DOHH2 (cell line): Measurements from ENCODE around the gene ANTXR2.

ENCODE experiments used
- H3F3A ChIP-seq: fragments of 200-600 bp; sonication (generic), shearing (Covaris generic); 2 replicates; pipeline ENCODE4 v1.6.0; 2016; ENCODE audit warnings: antibody characterized with exemption, mild to moderate bottlenecking; ENCODE audit not compliant: control insufficient read depth, insufficient read depth
- H3K27ac ChIP-seq: fragments of 200-600 bp; sonication (generic); 2 replicates; pipeline ENCODE4 v1.5.1; 2014; ENCODE audit warnings: low read depth, mild to moderate bottlenecking, low read length, moderate library complexity
- H3K27me3 ChIP-seq: fragments of 200-600 bp; sonication (generic); 2 replicates; pipeline ENCODE4 v1.6.1; 2014; ENCODE audit warnings: mild to moderate bottlenecking, low read length, mixed read lengths; ENCODE audit not compliant: control insufficient read depth
- H3K36me3 ChIP-seq: fragments of 200-600 bp; sonication (generic); 2 replicates; pipeline ENCODE4 v1.6.1; 2014; ENCODE audit warnings: mild to moderate bottlenecking, low read length, moderate library complexity, mixed read lengths; ENCODE audit not compliant: control insufficient read depth
- H3K4me1 ChIP-seq: fragments of 200-600 bp; sonication (generic); 2 replicates; pipeline ENCODE4 v1.6.1; 2014; ENCODE audit warnings: mild to moderate bottlenecking, low read length, mixed read lengths; ENCODE audit not compliant: control insufficient read depth
- H3K4me2 ChIP-seq: fragments of 200-600 bp; sonication (generic); 2 replicates; pipeline ENCODE4 v1.6.0; 2014; ENCODE audit warnings: mild to moderate bottlenecking, low read length, moderate library complexity
- H3K4me3 ChIP-seq: fragments of 200-600 bp; sonication (generic); 2 replicates; pipeline ENCODE4 v1.5.1; 2014; ENCODE audit warnings: mild to moderate bottlenecking, low read length, mixed read lengths
- H3K79me2 ChIP-seq: fragments of 200-600 bp; sonication (generic); 2 replicates; pipeline ENCODE4 v1.6.1; 2014; ENCODE audit warnings: mild to moderate bottlenecking, low read length, mixed read lengths; ENCODE audit not compliant: control insufficient read depth
- H3K9me2 ChIP-seq: fragments of 200-600 bp; sonication (generic); replicated peaks from 2 replicates; pipeline ENCODE4 v1.6.1; 2014; ENCODE audit warnings: mild to moderate bottlenecking, low read length, mixed read lengths; ENCODE audit not compliant: control insufficient read depth
- H3K9me3 ChIP-seq: fragments of 200-600 bp; sonication (generic); 2 replicates; pipeline ENCODE4 v1.6.1; 2014; ENCODE audit warnings: antibody characterized with exemption, low read length, mixed read lengths; ENCODE audit not compliant: control insufficient read depth, insufficient read depth
- H4K20me1 ChIP-seq: fragments of 200-600 bp; sonication (generic); 2 replicates; pipeline ENCODE4 v1.6.0; 2014; ENCODE audit warnings: low read depth, mild to moderate bottlenecking, antibody characterized with exemption, low read length, moderate library complexity; ENCODE audit not compliant: control insufficient read depth, insufficient read depth
- CTCF ChIP-seq: fragments of 200-600 bp; sonication (generic); IDR thresholded peaks from one replicate; pipeline ENCODE4 v1.5.1; 2014; ENCODE audit warnings: antibody characterized with exemption, mild to moderate bottlenecking, low read depth, low read length; ENCODE audit not compliant: poor library complexity, severe bottlenecking
- EZH2phosphoT487 ChIP-seq: fragments of 200-600 bp; sonication (generic); IDR thresholded peaks from 2 replicates; pipeline ENCODE4 v1.6.1; 2017; ENCODE audit warnings: borderline replicate concordance, mild to moderate bottlenecking, antibody characterized with exemption, low read length, moderate library complexity, mixed read lengths

Gene ANTXR2

GRCh38 chr4:80112236-80112635, 39.2 kb upstream of the ANTXR2 start:
- Histone ChIP-seq H4K20me1 (no peaks in the 10 kb centered on the region), H3K4me3 (no peak overlapping the region), H3K27me3 (no peaks in the 10 kb centered on the region), H3K4me2 (no peak overlapping the region), H3K9me3 (no peaks in the 10 kb centered on the region), H3K9me2 (no peaks in the 10 kb centered on the region), H3K36me3 (no peaks in the 10 kb centered on the region), H3K4me1 (no peaks in the 10 kb centered on the region), H3K79me2 (no peaks in the 10 kb centered on the region), H3F3A (no peaks in the 10 kb centered on the region), H3K27ac (no peak overlapping the region)
- no peak for TF ChIP-seq EZH2phosphoT487
- TF ChIP-seq CTCF = no peak

- H3F3A ChIP-seq = no peaks in the 10 kb centered on the region
Measured at GRCh38 chr4:80111276-80111675, 38.2 kb upstream of the ANTXR2 start.

GRCh38 chr4:80107374-80107773, 34.3 kb upstream of the ANTXR2 start:
- Histone ChIP-seq H3K9me3 (no peaks in the 10 kb centered on the region), H3K4me3 (no peak overlapping the region), H3K27ac (no peak overlapping the region), H3K79me2 (no peaks in the 10 kb centered on the region), H3K9me2 (no peaks in the 10 kb centered on the region), H3F3A (no peaks in the 10 kb centered on the region), H3K27me3 (no peaks in the 10 kb centered on the region), H3K36me3 (no peaks in the 10 kb centered on the region), H4K20me1 (no peaks in the 10 kb centered on the region), H3K4me1 (no peaks in the 10 kb centered on the region), H3K4me2 (no peak overlapping the region)
- no peak for TF ChIP-seq CTCF
- TF ChIP-seq EZH2phosphoT487 = no peak

More at GRCh38 chr4:80111276-80111675, 38.2 kb upstream of the ANTXR2 start:
- H4K20me1 ChIP-seq = no peaks in the 10 kb centered on the region
- no peak overlapping the region for H3K27ac ChIP-seq
- no peaks in the 10 kb centered on the region for H3K9me3 ChIP-seq
- no peak overlapping the region for H3K4me3 ChIP-seq
- no peaks in the 10 kb centered on the region for H3K27me3 ChIP-seq
- no peak overlapping the region for H3K4me2 ChIP-seq
- no peaks in the 10 kb centered on the region for H3K4me1 ChIP-seq
- no peaks in the 10 kb centered on the region for H3K79me2 ChIP-seq
- no peaks in the 10 kb centered on the region for H3K36me3 ChIP-seq
- H3K9me2 ChIP-seq = no peaks in the 10 kb centered on the region
- TF ChIP-seq EZH2phosphoT487 (no peak), CTCF (no peak)

GRCh38 chr4:80104927-80105326, 31.9 kb upstream of the ANTXR2 start:
- TF ChIP-seq CTCF = no peak
- no peak for TF ChIP-seq EZH2phosphoT487

More at GRCh38 chr4:80104927-80105326, 31.9 kb upstream of the ANTXR2 start:
- Histone ChIP-seq H3K4me3 (no peak overlapping the region), H3K9me2 (no peaks in the 10 kb centered on the region), H3K4me1 (no peaks in the 10 kb centered on the region), H4K20me1 (no peaks in the 10 kb centered on the region), H3K36me3 (no peaks in the 10 kb centered on the region), H3K4me2 (no peak overlapping the region), H3F3A (no peaks in the 10 kb centered on the region), H3K27me3 (no peaks in the 10 kb centered on the region), H3K27ac (no peak overlapping the region), H3K9me3 (no peaks in the 10 kb centered on the region), H3K79me2 (no peaks in the 10 kb centered on the region)
